NOMO-1 treated with dmso at 0.1 percent for 144 hours (cell line): ENCODE results near the gene GLT8D1.

Source experiments
- DNase-seq: peaks from one replicate; lab custom pipeline; 2025; ENCODE audit not compliant: unreplicated experiment; lab: John Stamatoyannopoulos, UW

Gene GLT8D1

GRCh38 chr3:52714335-52715302, 9.0 kb upstream of the GLT8D1 start:
- no peak for DNase-seq

- no peak for DNase-seq
Measured at GRCh38 chr3:52712291-52713212, 7.0 kb upstream of the GLT8D1 start.

- DNase-seq, result no peak
Measured at GRCh38 chr3:52710512-52710911, 4.9 kb upstream of the GLT8D1 start.

GRCh38 chr3:52707585-52707984, 2.0 kb upstream of the GLT8D1 start:
- DNase-seq, result peak; percentile 35

GRCh38 chr3:52705438-52705687, 228 bp downstream of the GLT8D1 start:
- DNase-seq, result no peak

- DNase-seq, result no peak
Measured at GRCh38 chr3:52704611-52705437, 767 bp downstream of the GLT8D1 start.

- DNase-seq, result no peak
Measured at GRCh38 chr3:52703341-52703740, 2.2 kb downstream of the GLT8D1 start.

- no peak for DNase-seq
Measured at GRCh38 chr3:52697632-52697965, 8.0 kb downstream of the GLT8D1 start.

- no peak for DNase-seq
Measured at GRCh38 chr3:52696830-52697631, 8.6 kb downstream of the GLT8D1 start.

GRCh38 chr3:52695798-52696671, 9.6 kb downstream of the GLT8D1 start:
- DNase-seq, result no peak

- DNase-seq, result no peak
Measured at GRCh38 chr3:52694528-52695189, 10.9 kb downstream of the GLT8D1 start.

- DNase-seq, result no peak
Measured at GRCh38 chr3:52693071-52693470, 12.5 kb downstream of the GLT8D1 start.

GRCh38 chr3:52690560-52690959, 15.0 kb downstream of the GLT8D1 start:
- no peak for DNase-seq

- no peak for DNase-seq
Measured at GRCh38 chr3:52689151-52689550, 16.4 kb downstream of the GLT8D1 start.

- no peak for DNase-seq
Measured at GRCh38 chr3:52688266-52688665, 17.3 kb downstream of the GLT8D1 start.

GRCh38 chr3:52685709-52686691, 19.6 kb downstream of the GLT8D1 start, which contains the start of the genes GNL3 and PBRM1:
Gene GNL3, plus strand, starts transcription at chr3:52686032. Its CDS starts 61 bp downstream, at chr3:52686093.
Gene PBRM1, minus strand, starts transcription at chr3:52685913.
- peak; percentile 90 for DNase-seq

GRCh38 chr3:52685285-52685708, 20.3 kb downstream of the GLT8D1 start:
- DNase-seq, result peak; percentile 69
